Activated B cell treated with CpG ODN at 0.5 μM for 24 hours (primary cell): Measurements from ENCODE around the gene DAPK1. TPM values are rescaled to one million over a fixed set of nuclear protein-coding genes. Genes with fewer than 3 reads are reported as not detected.
"Not testable (repeated sequence)": the region's sequence is repeated elsewhere in the genome, so short reads cannot be mapped to it uniquely, and the experiment has no call there.

Experiments used
- ATAC-seq: fragments of 200-7000 bp; cut with Tn5 transposase; one replicate; pipeline ENCODE4 v1.10.0; 2021; ENCODE audit warnings: low read depth, mild to moderate bottlenecking, moderate library complexity
- CTCF ChIA-PET: fragments of 350-600 bp; sonication (Branson Sonifier 250); formaldehyde crosslinking; loops from one replicate; lab custom pipeline; 2021; ENCODE audit warnings: antibody characterized with exemption; lab: Charles Lee
- POLR2A ChIA-PET: fragments of 350-600 bp; sonication (Branson Sonifier 250); formaldehyde crosslinking; loops from one replicate; lab custom pipeline; 2021; ENCODE audit warnings: antibody characterized with exemption; lab: Charles Lee
- DNase-seq: peaks from one replicate; pipeline ENCODE4 v3.0.0; 2022
- H3K27ac Mint-ChIP-seq: one replicate; pipeline ENCODE4 v1.8.0; 2020; ENCODE audit warnings: mixed read lengths
- H3K27me3 Mint-ChIP-seq: one replicate; pipeline ENCODE4 v1.8.0; 2021; ENCODE audit warnings: mixed read lengths
- H3K36me3 Mint-ChIP-seq: one replicate; pipeline ENCODE4 v1.8.0; 2021; ENCODE audit warnings: low read depth, mixed read lengths
- H3K4me1 Mint-ChIP-seq: one replicate; pipeline ENCODE4 v1.8.0; 2021; ENCODE audit warnings: mixed read lengths
- H3K4me3 Mint-ChIP-seq: one replicate; pipeline ENCODE4 v1.8.0; 2020; ENCODE audit warnings: mild to moderate bottlenecking, mixed read lengths
- H3K9me3 Mint-ChIP-seq: one replicate; pipeline ENCODE4 v1.8.0; 2020; ENCODE audit warnings: mixed read lengths
- CTCF ChIP-seq: fragments of 200-600 bp; IDR thresholded peaks from one replicate; pipeline ENCODE4 v1.8.0; 2022; ENCODE audit warnings: antibody characterized with exemption, mild to moderate bottlenecking
- intact Hi-C: fragments of 100-400 bp; cut with micrococcal nuclease; formaldehyde crosslinking; loops from one replicate; pipeline ENCODE4 v1.15.1; 2024
- total RNA-seq: library from RNA; stranded (reverse); gene quantifications from 2 replicates; pipeline ENCODE4 v1.2.3, GENCODE V29; 2022

DAPK1 gene
- total RNA-seq, 1 donor from 2014 or later: 1.0 TPM

GRCh38 chr9:87498046-87498810, 561 bp downstream of the DAPK1 start:
- POLR2A ChIA-PET: no interaction called here
- DNase-seq (no peak), ATAC-seq (no peak)
- Mint-ChIP-seq H3K4me3 (peak overlapping the region; percentile 21), H3K27me3 (peaks cover 36% of the 10 kb centered on the region), H3K36me3 (no peaks in the 10 kb centered on the region), H3K9me3 (no peaks in the 10 kb centered on the region), H3K27ac (no peak overlapping the region), H3K4me1 (peaks cover 8% of the 10 kb centered on the region)
- no peak for TF ChIP-seq CTCF
- CTCF ChIA-PET: no interaction called here
- intact Hi-C loops: no loop called here

- no peak for DNase-seq
- intact Hi-C loops: no loop called here
- no peak overlapping the region for H3K27ac Mint-ChIP-seq
- H3K4me3 Mint-ChIP-seq: no peak overlapping the region
- POLR2A ChIA-PET: no interaction called here
- no peak for TF ChIP-seq CTCF
- H3K9me3 Mint-ChIP-seq: no peaks in the 10 kb centered on the region
- no peaks in the 10 kb centered on the region for H3K36me3 Mint-ChIP-seq
- CTCF ChIA-PET: no interaction called here
- H3K4me1 Mint-ChIP-seq: peaks cover 8% of the 10 kb centered on the region
- no peak for ATAC-seq
- peaks cover 35% of the 10 kb centered on the region for H3K27me3 Mint-ChIP-seq
These were observed 1.2 kb downstream of the DAPK1 start for GRCh38 chr9:87498811-87499360.

- intact Hi-C loops: no loop called here
- H3K27me3 Mint-ChIP-seq: peaks cover 40% of the 10 kb centered on the region
- no peaks in the 10 kb centered on the region for H3K36me3 Mint-ChIP-seq
- ATAC-seq: no peak
- POLR2A ChIA-PET: no interaction called here
- H3K4me1 Mint-ChIP-seq: peaks cover 8% of the 10 kb centered on the region
- no peaks in the 10 kb centered on the region for H3K9me3 Mint-ChIP-seq
- CTCF ChIA-PET: no interaction called here
- H3K27ac Mint-ChIP-seq: no peak overlapping the region
- no peak for DNase-seq
- TF ChIP-seq CTCF: no peak
- no peak overlapping the region for H3K4me3 Mint-ChIP-seq
These were observed 1.9 kb downstream of the DAPK1 start for GRCh38 chr9:87499424-87500017.

GRCh38 chr9:87500491-87501270, 3.0 kb downstream of the DAPK1 start:
- Mint-ChIP-seq H3K4me3 (no peak overlapping the region), H3K4me1 (peaks cover 8% of the 10 kb centered on the region), H3K27me3 (peaks cover 38% of the 10 kb centered on the region), H3K9me3 (no peaks in the 10 kb centered on the region), H3K36me3 (no peaks in the 10 kb centered on the region), H3K27ac (no peak overlapping the region)
- DNase-seq (no peak), ATAC-seq (no peak)
- no peak for TF ChIP-seq CTCF
- POLR2A ChIA-PET: no interaction called here
- CTCF ChIA-PET: no interaction called here
- intact Hi-C loops: no loop called here

GRCh38 chr9:87501271-87501656, 3.6 kb downstream of the DAPK1 start:
- CTCF ChIA-PET, POLR2A ChIA-PET, intact Hi-C loops, H3K9me3 Mint-ChIP-seq, H3K4me3 Mint-ChIP-seq, DNase-seq, ATAC-seq, H3K27ac Mint-ChIP-seq, H3K36me3 Mint-ChIP-seq, H3K4me1 Mint-ChIP-seq: not testable (repeated sequence)
- peaks cover 34% of the 10 kb centered on the region for H3K27me3 Mint-ChIP-seq
